COR-L47 (cell line): Measurements from ENCODE around the gene CEBPB.

ENCODE experiments used
- DNase-seq: peaks from one replicate; lab custom pipeline; 2025; lab: John Stamatoyannopoulos, UW

Gene CEBPB

GRCh38 chr20:50230184-50230583 is 39.6 kb downstream of the CEBPB start:
- DNase-seq, result no peak

GRCh38 chr20:50230871-50231560 is 40.4 kb downstream of the CEBPB start:
- no peak for DNase-seq

GRCh38 chr20:50231854-50232253 is 41.2 kb downstream of the CEBPB start:
- DNase-seq, result no peak

GRCh38 chr20:50232651-50233324 is 42.2 kb downstream of the CEBPB start:
- DNase-seq, result no peak

- no peak for DNase-seq
These were observed 42.9 kb downstream of the CEBPB start for GRCh38 chr20:50233325-50234212.

GRCh38 chr20:50234288-50234687 is 43.7 kb downstream of the CEBPB start:
- no peak for DNase-seq

GRCh38 chr20:50237349-50237748 is 46.7 kb downstream of the CEBPB start:
- DNase-seq, result no peak

GRCh38 chr20:50238081-50238800 is 47.6 kb downstream of the CEBPB start:
- DNase-seq, result no peak

GRCh38 chr20:50240092-50240491 is 49.5 kb downstream of the CEBPB start:
- DNase-seq, result no peak

GRCh38 chr20:50242178-50242514 is 51.5 kb downstream of the CEBPB start:
- no peak for DNase-seq
